ENCODE measurements around the gene KIF4B. TPM values are rescaled to one million over a fixed set of nuclear protein-coding genes. Genes with fewer than 3 reads are reported as not detected.

KIF4B gene
- total and polyA plus RNA-seq, 2 of the 8 experiments (the other 6 are each of a cell fraction or from before 2014, with no cell fraction given): 0.02 to 0.15 TPM

GRCh38 chr5:155056644-155057269 lies 43.2 kb downstream of the KIF4B start:
- Histone ChIP-seq H3K4me2 (ENCODE audit: insufficient read depth in 1 of 2, low read depth in 2 of 2, low read length in 2 of 2) (no peak overlapping the region), H3K23ac (ENCODE audit: insufficient read length) (no peak overlapping the region), H2BK120ac (replicated peaks; ENCODE audit: low read depth, low read length) (no peak overlapping the region), H4K20me1 (replicated peaks in 1 of 2; ENCODE audit: control insufficient read depth in 1 of 2, insufficient read depth in 2 of 2, low read length in 2 of 2) (no peaks in the 10 kb centered on the region), H2BK5ac (ENCODE audit: low read depth, low read length) (no peak overlapping the region), H3K4me1 (replicated peaks in 1 of 4; ENCODE audit: control insufficient read depth in 3 of 4, insufficient read depth in 4 of 4, low read length in 3 of 4) (peaks cover 0 to 9% (median 5%) of the 10 kb centered on the region in 4 experiments; a peak in 3 of 7 replicates), H2AFZ (ENCODE audit: low read length) (no peak overlapping the region), H3K18ac (ENCODE audit: extremely low read depth, low read length) (no peak overlapping the region), H3K9me3 (ENCODE audit: insufficient read depth in 2 of 2, low read depth in 1 of 2, low read length in 1 of 2) (no peaks in the 10 kb centered on the region), H3K9ac (replicated peaks in 1 of 4; ENCODE audit: extremely low read depth in 1 of 4, low read depth in 3 of 4, low read length in 3 of 4) (no peak overlapping the region), H4K8ac (ENCODE audit: extremely low read depth, insufficient read depth, low read length) (no peak overlapping the region), H4K91ac (replicated peaks; ENCODE audit: insufficient read length, low read length) (no peak overlapping the region), H3K79me1 (ENCODE audit: low read depth, low read length) (no peaks in the 10 kb centered on the region), H3K79me2 (ENCODE audit: control insufficient read depth in 1 of 2, insufficient read depth in 2 of 2, low read length in 2 of 2) (no peaks in the 10 kb centered on the region), H2BK12ac (ENCODE audit: low read depth, low read length) (no peak overlapping the region), H3K23me2 (ENCODE audit: low read depth, low read length) (no peaks in the 10 kb centered on the region), H2BK15ac (ENCODE audit: low read length) (no peak overlapping the region), H4K5ac (ENCODE audit: insufficient read length, low read depth, low read length) (no peak overlapping the region), H3K56ac (replicated peaks; ENCODE audit: insufficient read length, low read depth, low read length) (no peak overlapping the region), H3K36me3 (ENCODE audit: control insufficient read depth in 2 of 4, insufficient read depth in 4 of 4, low read length in 3 of 4) (no peaks in the 10 kb centered on the region), H2BK20ac (ENCODE audit: low read length) (no peak overlapping the region), H3K4ac (replicated peaks; ENCODE audit: insufficient read length, low read depth, low read length) (no peak overlapping the region), H2AK5ac (ENCODE audit: low read depth, low read length) (no peak overlapping the region), H3K14ac (ENCODE audit: insufficient read length) (no peak overlapping the region), H3K27ac (ENCODE audit: low read depth, low read length) (no peak overlapping the region), H3K27me3 (replicated peaks in 1 of 4; ENCODE audit: control insufficient read depth in 3 of 4, extremely low read depth in 1 of 4, insufficient read depth in 3 of 4, low read length in 3 of 4) (no peaks in the 10 kb centered on the region), H3K4me3 (ENCODE audit: extremely low read depth in 1 of 4, insufficient read depth in 2 of 4, low read depth in 3 of 4, low read length in 4 of 4) (no peak overlapping the region)
- POLR2A ChIA-PET (ENCODE audit: partially characterized antibody): no interaction called here
- FAIRE-seq (no peak), DNase-seq (ENCODE audit: low read depth in 1 of 2, low spot score in 2 of 2) (peak in 1 of 2 experiments; percentile 23)
- TF ChIP-seq E2F6 (IDR thresholded peaks at IDR 0.05) (no peak), RBBP5 (IDR thresholded peaks at IDR 0.05; ENCODE audit: borderline replicate concordance, low read depth, low read length) (no peak), GTF2F1 (IDR thresholded peaks at IDR 0.05; ENCODE audit: borderline replicate concordance, low read depth, low read length) (no peak), MAFK (IDR thresholded peaks at IDR 0.05; ENCODE audit: low read depth, low read length) (no peak), TCF12 (IDR thresholded peaks at IDR 0.05; ENCODE audit: low read depth, low read length) (no peak)
- WGBS, 2 experiments (ENCODE audit: extremely low coverage in 1 of 2, insufficient coverage in 1 of 2, insufficient read length in 1 of 2, insufficient replicate concordance in 2 of 2, low coverage in 1 of 2, low lambda C conversion rate in 2 of 2, missing lambda C conversion rate in 1 of 2): 93% methylated on average over 8 of the region's 8 CpGs; no CpG with 5 or more reads in 1 of the 2 experiments
- CTCF ChIA-PET (ENCODE audit: partially characterized antibody): interaction anchor here (1.2 kb wide), 1 partner anchor 8 kb away, joined by 4 read pairs; no protein-coding TSS in a partner anchor

All from H1 (cell line).